K562 (cell line): ENCODE data around the gene EEF1A1. TPM values are rescaled to one million over a fixed set of nuclear protein-coding genes. Genes with fewer than 3 reads are reported as not detected.

Source experiments
- CEBPG ChIP-seq, 3 experiments: fragments of 200-800 bp in 1 of 3; sonication (Bioruptor generic) in 1 of 3; sonication (generic) in 1 of 3; formaldehyde crosslinking in 1 of 3; IDR thresholded peaks in 2 of 3; conservative IDR thresholded peaks in 1 of 3; 2 replicates each; pipeline versions ENCODE4 v1.6.1 to v1.8.0; 2016 to 2022; ENCODE audit warnings: missing compliant biosample characterization in 2 of 3, missing genetic modification characterization in 2 of 3, mild to moderate bottlenecking in 1 of 3, missing genetic modification reagents in 1 of 3
- CREM ChIP-seq: IDR thresholded peaks from 2 replicates; pipeline ENCODE4 v1.6.1; 2014; ENCODE audit warnings: antibody characterized with exemption, low read depth
- ETS1 ChIP-seq: conservative IDR thresholded peaks from 2 replicates; pipeline ENCODE4 v1.6.1; 2011; ENCODE audit warnings: low read depth, mild to moderate bottlenecking, low read length; ENCODE audit not compliant: control insufficient read depth
- GATAD2A ChIP-seq: fragments of 450-650 bp; IDR thresholded peaks from 2 replicates; pipeline ENCODE4 v1.6.1; 2017
- JUNB ChIP-seq: fragments of 450-650 bp; formaldehyde crosslinking; conservative IDR thresholded peaks from 2 replicates; pipeline ENCODE4 v1.4.0; 2020; ENCODE audit warnings: mild to moderate bottlenecking
- JUND ChIP-seq, 2 experiments: IDR thresholded peaks; 2 replicates in 1 of 2; 3 replicates in 1 of 2; pipeline ENCODE4 v1.6.1; 2011; ENCODE audit warnings: borderline replicate concordance in 2 of 2, low read depth in 2 of 2, low read length in 2 of 2, improper control_type of control experiment in 1 of 2, missing biosample characterization in 1 of 2, missing genetic modification characterization in 1 of 2, missing genetic modification reagents in 1 of 2
- NR2C2 ChIP-seq, 2 experiments: fragments of 200-800 bp in 1 of 2; sonication (Bioruptor generic) in 1 of 2; sonication (generic) in 1 of 2; formaldehyde crosslinking in 1 of 2; IDR thresholded peaks; 2 replicates each; pipeline versions ENCODE4 v1.6.1 to v1.8.0; 2016 to 2022; ENCODE audit warnings: mild to moderate bottlenecking in 1 of 2, missing compliant biosample characterization in 1 of 2, missing genetic modification characterization in 1 of 2, missing genetic modification reagents in 1 of 2
- SAP30 ChIP-seq: fragments of 200-600 bp; sonication (generic); IDR thresholded peaks from 2 replicates; pipeline ENCODE4 v1.6.1; 2012; ENCODE audit warnings: borderline replicate concordance, low read depth, mild to moderate bottlenecking, moderate library complexity, low read length, control low read depth, inconsistent platforms; ENCODE audit not compliant: insufficient read depth, poor library complexity, severe bottlenecking
- SETDB1 ChIP-seq: IDR thresholded peaks from one replicate; pipeline ENCODE4 v1.6.1; 2012; ENCODE audit warnings: low read length, control low read depth, inconsistent platforms
- USF2 ChIP-seq: sonication (generic); formaldehyde crosslinking; IDR thresholded peaks from 2 replicates; pipeline ENCODE4 v1.5.0; 2020; ENCODE audit warnings: missing genetic modification reagents
- polyA plus RNA-seq, 8 experiments: library from polyadenylated mRNA; depleted of rRNA in 4 of 8; stranded (reverse) in 5 of 8; unstranded in 3 of 8; fragments of >200 nt; fragmentation: Nextera tagmentation in 2 of 8; fragmentation: Illumina TruSeq in 1 of 8; extraction: Ambion mirVana in 2 of 8; extraction: Trizol in 1 of 8; gene quantifications; 2 replicates each; pipeline versions ENCODE4 v1.2.1 to v1.2.3, GENCODE V29; 2011 to 2014; ENCODE audit warnings: inconsistent platforms in 1 of 8, missing spikeins in 1 of 8
- total RNA-seq, 7 experiments: library from RNA; depleted of rRNA in 6 of 7; stranded (reverse); fragments of >200 nt in 6 of 7; fragmentation: Illumina TruSeq in 2 of 7; extraction: Trizol in 2 of 7; gene quantifications; 2 replicates each; pipeline versions ENCODE4 v1.2.1 to v1.2.3, GENCODE V29; 2011 to 2021; ENCODE audit warnings: low replicate concordance in 1 of 7
- TF ChIP-seq, protein P1 (sequence below): fragments of 450-650 bp; IDR thresholded peaks from 2 replicates; pipeline ENCODE4 v1.7.1; 2018; ENCODE audit warnings: mild to moderate bottlenecking, low read depth; ENCODE audit not compliant: partially characterized antibody
- TF ChIP-seq, protein P2 (sequence below): sonication (generic); formaldehyde crosslinking; IDR thresholded peaks from 2 replicates; pipeline ENCODE4 v1.9.0; 2022; ENCODE audit warnings: mild to moderate bottlenecking, missing genetic modification reagents
- TF ChIP-seq, protein P3 (sequence below), 2 experiments: IDR thresholded peaks; 2 replicates each; pipeline ENCODE4 v1.6.1; 2012; ENCODE audit warnings: improper control_type of control experiment in 2 of 2, low read depth in 2 of 2, low read length in 2 of 2, borderline replicate concordance in 1 of 2

The EEF1A1 gene
- total and polyA plus RNA-seq, 9 of the 15 experiments (the other 6 are each of a cell fraction or from before 2014, with no cell fraction given): 6,453 to 17,323 (median 11,082) TPM

DNA sequence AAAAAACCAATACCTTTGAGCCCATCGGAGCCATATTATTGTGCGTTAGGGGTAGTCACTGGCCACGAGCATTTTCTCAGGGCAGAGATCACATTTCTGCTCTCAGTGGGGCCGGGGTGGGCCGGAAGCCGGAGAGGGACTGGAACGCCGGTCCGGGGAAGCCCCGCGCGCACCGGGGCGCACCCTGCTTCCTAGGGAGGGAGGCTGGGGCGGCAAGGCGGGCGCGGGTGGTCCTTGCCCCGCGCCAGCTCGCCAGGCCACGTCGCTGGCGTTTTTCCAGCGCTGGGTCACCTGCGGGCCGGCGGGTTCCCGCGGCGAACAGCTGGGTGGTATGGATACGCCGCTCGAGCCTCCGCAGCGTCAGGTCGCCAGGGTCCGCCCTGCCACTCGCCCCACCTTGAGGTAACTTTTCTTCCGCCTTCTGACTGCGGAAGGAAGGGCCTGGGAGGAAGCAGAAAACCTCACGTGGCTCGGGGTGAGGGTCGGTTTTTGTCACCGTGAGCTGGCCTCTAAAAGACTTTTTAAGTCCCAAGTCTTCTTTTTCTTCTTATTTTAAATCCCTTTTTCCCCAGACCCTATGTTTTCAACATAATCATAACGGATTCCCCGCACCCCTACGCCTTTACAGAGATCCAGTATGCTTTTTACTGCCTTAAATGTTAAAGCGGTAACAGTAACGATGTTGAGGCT is 2.7 kb upstream of the EEF1A1 start (continued):
- TF ChIP-seq ETS1 (peak; percentile 88), USF2 (CRISPR knock-in tag) (peak; percentile 74), CEBPG (CRISPR knock-in tag; IDR thresholded peaks at IDR 0.05) (0 out of 2 replicates have a peak, but pooled peaks have one; percentile 5), CEBPG (tag; conservative IDR thresholded peaks at IDR 0.05 in 1 of 2, IDR thresholded peaks at IDR 0.05 in 1 of 2) (no peak), NR2C2 (CRISPR knock-in tag; IDR thresholded peaks at IDR 0.05) (no peak), NR2C2 (tag; IDR thresholded peaks at IDR 0.05) (peak; percentile 81), JUNB (CRISPR knock-in tag) (no peak), CREM (peak; percentile 66), JUND (IDR thresholded peaks at IDR 0.05; ENCODE audit: borderline replicate concordance, low read depth, low read length) (no peak), JUND (tag; IDR thresholded peaks at IDR 0.05; ENCODE audit: borderline replicate concordance, low read depth, low read length) (no peak; the same call in 2 of the 3 replicates), SETDB1 (no peak), SAP30 (peak; percentile 50), GATAD2A (no peak)
- TF ChIP-seq, protein P1, sequence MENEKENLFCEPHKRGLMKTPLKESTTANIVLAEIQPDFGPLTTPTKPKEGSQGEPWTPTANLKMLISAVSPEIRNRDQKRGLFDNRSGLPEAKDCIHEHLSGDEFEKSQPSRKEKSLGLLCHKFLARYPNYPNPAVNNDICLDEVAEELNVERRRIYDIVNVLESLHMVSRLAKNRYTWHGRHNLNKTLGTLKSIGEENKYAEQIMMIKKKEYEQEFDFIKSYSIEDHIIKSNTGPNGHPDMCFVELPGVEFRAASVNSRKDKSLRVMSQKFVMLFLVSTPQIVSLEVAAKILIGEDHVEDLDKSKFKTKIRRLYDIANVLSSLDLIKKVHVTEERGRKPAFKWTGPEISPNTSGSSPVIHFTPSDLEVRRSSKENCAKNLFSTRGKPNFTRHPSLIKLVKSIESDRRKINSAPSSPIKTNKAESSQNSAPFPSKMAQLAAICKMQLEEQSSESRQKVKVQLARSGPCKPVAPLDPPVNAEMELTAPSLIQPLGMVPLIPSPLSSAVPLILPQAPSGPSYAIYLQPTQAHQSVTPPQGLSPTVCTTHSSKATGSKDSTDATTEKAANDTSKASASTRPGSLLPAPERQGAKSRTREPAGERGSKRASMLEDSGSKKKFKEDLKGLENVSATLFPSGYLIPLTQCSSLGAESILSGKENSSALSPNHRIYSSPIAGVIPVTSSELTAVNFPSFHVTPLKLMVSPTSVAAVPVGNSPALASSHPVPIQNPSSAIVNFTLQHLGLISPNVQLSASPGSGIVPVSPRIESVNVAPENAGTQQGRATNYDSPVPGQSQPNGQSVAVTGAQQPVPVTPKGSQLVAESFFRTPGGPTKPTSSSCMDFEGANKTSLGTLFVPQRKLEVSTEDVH: peak; percentile 66
- TF ChIP-seq, protein P2, sequence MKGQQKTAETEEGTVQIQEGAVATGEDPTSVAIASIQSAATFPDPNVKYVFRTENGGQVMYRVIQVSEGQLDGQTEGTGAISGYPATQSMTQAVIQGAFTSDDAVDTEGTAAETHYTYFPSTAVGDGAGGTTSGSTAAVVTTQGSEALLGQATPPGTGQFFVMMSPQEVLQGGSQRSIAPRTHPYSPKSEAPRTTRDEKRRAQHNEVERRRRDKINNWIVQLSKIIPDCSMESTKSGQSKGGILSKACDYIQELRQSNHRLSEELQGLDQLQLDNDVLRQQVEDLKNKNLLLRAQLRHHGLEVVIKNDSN: peak; percentile 76
- TF ChIP-seq, protein P3, sequence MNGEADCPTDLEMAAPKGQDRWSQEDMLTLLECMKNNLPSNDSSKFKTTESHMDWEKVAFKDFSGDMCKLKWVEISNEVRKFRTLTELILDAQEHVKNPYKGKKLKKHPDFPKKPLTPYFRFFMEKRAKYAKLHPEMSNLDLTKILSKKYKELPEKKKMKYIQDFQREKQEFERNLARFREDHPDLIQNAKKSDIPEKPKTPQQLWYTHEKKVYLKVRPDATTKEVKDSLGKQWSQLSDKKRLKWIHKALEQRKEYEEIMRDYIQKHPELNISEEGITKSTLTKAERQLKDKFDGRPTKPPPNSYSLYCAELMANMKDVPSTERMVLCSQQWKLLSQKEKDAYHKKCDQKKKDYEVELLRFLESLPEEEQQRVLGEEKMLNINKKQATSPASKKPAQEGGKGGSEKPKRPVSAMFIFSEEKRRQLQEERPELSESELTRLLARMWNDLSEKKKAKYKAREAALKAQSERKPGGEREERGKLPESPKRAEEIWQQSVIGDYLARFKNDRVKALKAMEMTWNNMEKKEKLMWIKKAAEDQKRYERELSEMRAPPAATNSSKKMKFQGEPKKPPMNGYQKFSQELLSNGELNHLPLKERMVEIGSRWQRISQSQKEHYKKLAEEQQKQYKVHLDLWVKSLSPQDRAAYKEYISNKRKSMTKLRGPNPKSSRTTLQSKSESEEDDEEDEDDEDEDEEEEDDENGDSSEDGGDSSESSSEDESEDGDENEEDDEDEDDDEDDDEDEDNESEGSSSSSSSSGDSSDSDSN (IDR thresholded peaks at IDR 0.05; ENCODE audit: borderline replicate concordance in 1 of 2, low read depth in 2 of 2, low read length in 2 of 2): no peak
